GM23338 (cell line): Measurements from ENCODE around the gene NFIB. TPM values are rescaled to one million over a fixed set of nuclear protein-coding genes. Genes with fewer than 3 reads are reported as not detected.

Experiments
- ATAC-seq: fragments of 200-7000 bp; cut with Tn5 transposase; 3 replicates; pipeline ENCODE4 v1.9.1; 2020
- DNase-seq: peaks from one replicate; pipeline ENCODE4 v3.0.0-alpha.2; 2015; ENCODE audit warnings: low spot score
- H2AFZ ChIP-seq: fragments of 200-600 bp; sonication (generic); 2 replicates; pipeline ENCODE4 v1.8.0; 2016; ENCODE audit warnings: antibody characterized with exemption, mild to moderate bottlenecking, moderate library complexity
- H3F3A ChIP-seq: fragments of 200-600 bp; sonication (generic); replicated peaks from 2 replicates; pipeline ENCODE4 v1.8.0; 2017; ENCODE audit warnings: antibody characterized with exemption, mixed run types, low read depth
- H3K27ac ChIP-seq: fragments of 200-600 bp; sonication (generic); 2 replicates; pipeline ENCODE4 v1.6.1; 2016; ENCODE audit warnings: low read depth
- H3K27me3 ChIP-seq: fragments of 200-600 bp; sonication (generic); 2 replicates; pipeline ENCODE4 v1.8.0; 2016; ENCODE audit warnings: mild to moderate bottlenecking, mixed run types, moderate library complexity; ENCODE audit not compliant: insufficient read depth
- H3K36me3 ChIP-seq: fragments of 200-600 bp; sonication (generic); 2 replicates; pipeline ENCODE4 v1.8.0; 2016; ENCODE audit warnings: mild to moderate bottlenecking; ENCODE audit not compliant: insufficient read depth
- H3K4me1 ChIP-seq: fragments of 200-600 bp; sonication (generic); 2 replicates; pipeline ENCODE4 v1.8.0; 2016; ENCODE audit warnings: mild to moderate bottlenecking, moderate library complexity; ENCODE audit not compliant: insufficient read depth
- H3K4me2 ChIP-seq: fragments of 200-600 bp; sonication (generic); 2 replicates; pipeline ENCODE4 v1.7.1; 2017; ENCODE audit warnings: mixed run types
- H3K4me3 ChIP-seq: fragments of 200-600 bp; sonication (generic); 2 replicates; pipeline ENCODE4 v1.6.1; 2016; ENCODE audit warnings: mixed run types
- H3K79me2 ChIP-seq: fragments of 200-600 bp; sonication (generic); replicated peaks from 2 replicates; pipeline ENCODE4 v1.8.0; 2017; ENCODE audit warnings: mild to moderate bottlenecking; ENCODE audit not compliant: insufficient read depth
- H3K9me2 ChIP-seq: fragments of 200-600 bp; sonication (generic); 2 replicates; pipeline ENCODE4 v1.8.0; 2017; ENCODE audit not compliant: insufficient read depth
- H4K20me1 ChIP-seq: fragments of 200-600 bp; sonication (generic); replicated peaks from 2 replicates; pipeline ENCODE4 v1.8.0; 2017; ENCODE audit warnings: mild to moderate bottlenecking; ENCODE audit not compliant: insufficient read depth
- H3K27ac Mint-ChIP-seq: 2 replicates; pipeline ENCODE4 v1.8.0; 2020; ENCODE audit warnings: inconsistent platforms, mild to moderate bottlenecking, moderate library complexity, mixed read lengths
- H3K27me3 Mint-ChIP-seq: 3 replicates; pipeline ENCODE4 v1.8.0; 2022; ENCODE audit warnings: low read depth, mild to moderate bottlenecking, moderate library complexity, mixed read lengths, inconsistent platforms; ENCODE audit not compliant: insufficient read depth, poor library complexity
- H3K36me3 Mint-ChIP-seq: 3 replicates; pipeline ENCODE4 v1.8.0; 2021; ENCODE audit warnings: low read depth, mild to moderate bottlenecking, inconsistent platforms, moderate library complexity, mixed read lengths
- H3K4me1 Mint-ChIP-seq: 3 replicates; pipeline ENCODE4 v1.8.0; 2020; ENCODE audit warnings: mild to moderate bottlenecking, inconsistent platforms, mixed read lengths
- H3K4me3 Mint-ChIP-seq: 3 replicates; pipeline ENCODE4 v1.8.0; 2021; ENCODE audit warnings: moderate library complexity, mild to moderate bottlenecking, inconsistent platforms, mixed read lengths
- H3K9me3 Mint-ChIP-seq: 3 replicates; pipeline ENCODE4 v1.8.0; 2020; ENCODE audit warnings: moderate library complexity, mild to moderate bottlenecking, inconsistent platforms, mixed read lengths
- CREB1 ChIP-seq: fragments of 250-450 bp; sonication (Bioruptor Pico); IDR thresholded peaks from 2 replicates; pipeline ENCODE4 v1.5.0; 2020; ENCODE audit warnings: low read depth, mild to moderate bottlenecking, moderate library complexity
- EZH2 ChIP-seq: fragments of 200-600 bp; sonication (generic); IDR thresholded peaks from one replicate; pipeline ENCODE4 v1.8.0; 2017; ENCODE audit warnings: antibody characterized with exemption, mild to moderate bottlenecking, low read depth; ENCODE audit not compliant: unreplicated experiment
- EZH2phosphoT487 ChIP-seq: fragments of 200-600 bp; sonication (generic); IDR thresholded peaks from one replicate; pipeline ENCODE4 v1.8.1; 2018; ENCODE audit warnings: antibody characterized with exemption; ENCODE audit not compliant: unreplicated experiment
- JUNB ChIP-seq: IDR thresholded peaks from one replicate; pipeline ENCODE4 v1.6.1; 2016; ENCODE audit warnings: antibody characterized with exemption; ENCODE audit not compliant: unreplicated experiment
- NANOG ChIP-seq: IDR thresholded peaks from 2 replicates; pipeline ENCODE4 v1.6.1; 2016; ENCODE audit warnings: antibody characterized with exemption, borderline replicate concordance
- STAT1 ChIP-seq: IDR thresholded peaks from one replicate; pipeline ENCODE4 v1.6.1; 2016; ENCODE audit warnings: antibody characterized with exemption; ENCODE audit not compliant: unreplicated experiment
- ZNF114 ChIP-seq: fragments of 250-450 bp; sonication (Bioruptor Pico); IDR thresholded peaks from 2 replicates; pipeline ENCODE4 v1.5.0; 2020; ENCODE audit warnings: mild to moderate bottlenecking, moderate library complexity
- ZNF331 ChIP-seq: fragments of 250-450 bp; sonication (Bioruptor Pico); IDR thresholded peaks from 2 replicates; pipeline ENCODE4 v1.5.0; 2020; ENCODE audit warnings: low read depth, mild to moderate bottlenecking, moderate library complexity
- ZNF462 ChIP-seq: fragments of 250-450 bp; sonication (Bioruptor Pico); IDR thresholded peaks from 2 replicates; pipeline ENCODE4 v1.5.0; 2020; ENCODE audit warnings: mild to moderate bottlenecking, moderate library complexity
- polyA plus RNA-seq: library from polyadenylated mRNA; unstranded; fragments of >200 nt; fragmentation: Nextera tagmentation; extraction: Ambion mirVana; gene quantifications from 2 replicates; pipeline ENCODE4 v1.2.1, GENCODE V29; 2016
- total RNA-seq: library from RNA; depleted of rRNA; stranded (reverse); fragments of >200 nt; shearing (Covaris generic); gene quantifications from 2 replicates; pipeline ENCODE4 v1.2.3, GENCODE V29; 2014
- TF ChIP-seq, protein P1 (sequence below): IDR thresholded peaks from 2 replicates; pipeline ENCODE4 v1.6.1; 2016; ENCODE audit warnings: antibody characterized with exemption
- TF ChIP-seq, protein P2 (sequence below), 2 experiments: fragments of 200-600 bp in 1 of 2; sonication (generic) in 1 of 2; conservative IDR thresholded peaks; 2 replicates each; pipeline versions ENCODE4 v1.5.1 to v1.6.1; 2016 to 2017; ENCODE audit warnings: antibody characterized with exemption in 2 of 2, low read depth in 2 of 2, mild to moderate bottlenecking in 2 of 2, moderate library complexity in 1 of 2

The NFIB gene
- total and polyA plus RNA-seq, 2 experiments from 2014 or later, result 3.9 to 4.7 TPM

DNA sequence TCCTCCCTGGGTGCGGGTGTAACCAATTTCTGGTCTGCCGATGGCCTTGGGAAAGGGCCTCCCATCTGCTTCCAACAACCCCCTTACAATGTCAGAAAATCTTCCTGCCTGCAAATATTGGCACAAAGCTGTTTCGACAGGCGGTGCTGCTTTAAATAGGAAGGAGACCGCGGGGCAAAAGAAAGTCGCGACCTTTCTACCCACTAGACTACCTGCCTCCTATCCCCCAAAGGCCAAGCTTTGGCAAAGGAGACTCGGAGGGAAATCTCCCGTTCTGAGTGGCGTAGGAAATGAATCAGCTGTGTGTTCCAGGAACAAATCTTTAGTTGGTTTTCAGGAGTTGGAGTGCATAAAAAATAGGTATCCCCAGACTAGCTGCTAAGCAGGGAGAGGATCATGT lies 36.8 kb upstream of the NFIB start:
- H3K4me1 ChIP-seq, result peaks cover 57% of the 10 kb centered on the region
- H3K9me2 ChIP-seq, result no peaks in the 10 kb centered on the region
- DNase-seq (no peak), ATAC-seq (no peak)
- Mint-ChIP-seq H3K36me3 (no peaks in the 10 kb centered on the region), H3K4me1 (peaks cover 45% of the 10 kb centered on the region), H3K27ac (no peak overlapping the region), H3K9me3 (no peaks in the 10 kb centered on the region; the same call in 2 of the 3 replicates), H3K4me3 (no peak overlapping the region), H3K27me3 (peaks cover 85% of the 10 kb centered on the region)
- H4K20me1 ChIP-seq, result no peaks in the 10 kb centered on the region
- H3K79me2 ChIP-seq, result no peaks in the 10 kb centered on the region
- no peak overlapping the region for H3K27ac ChIP-seq
- no peak overlapping the region for H2AFZ ChIP-seq
- H3K4me2 ChIP-seq, result peak overlapping the region; percentile 100
- peaks cover 90% of the 10 kb centered on the region for H3K27me3 ChIP-seq
- peaks cover 5% of the 10 kb centered on the region; the same call in 1 of the 2 replicates for H3K36me3 ChIP-seq
- peaks cover 7% of the 10 kb centered on the region for H3F3A ChIP-seq
- H3K4me3 ChIP-seq, result peak overlapping the region; percentile 88
- TF ChIP-seq JUNB (no peak), EZH2 (peak; percentile 91)

- Histone ChIP-seq H3K79me2 (no peaks in the 10 kb centered on the region), H3K36me3 (peaks cover 5% of the 10 kb centered on the region; the same call in 1 of the 2 replicates), H4K20me1 (no peaks in the 10 kb centered on the region), H3K9me2 (no peaks in the 10 kb centered on the region), H3K4me2 (peak overlapping the region; percentile 100), H3K4me3 (peak overlapping the region; percentile 88), H3K27ac (no peak overlapping the region), H3K27me3 (peaks cover 94% of the 10 kb centered on the region), H2AFZ (no peak overlapping the region; the same call in 1 of the 2 replicates), H3K4me1 (peaks cover 60% of the 10 kb centered on the region), H3F3A (peaks cover 11% of the 10 kb centered on the region)
- ATAC-seq (no peak), DNase-seq (no peak)
- peaks cover 90% of the 10 kb centered on the region for H3K27me3 Mint-ChIP-seq
- no peaks in the 10 kb centered on the region for H3K36me3 Mint-ChIP-seq
- H3K4me3 Mint-ChIP-seq, result no peak overlapping the region
- no peaks in the 10 kb centered on the region; the same call in 2 of the 3 replicates for H3K9me3 Mint-ChIP-seq
- H3K4me1 Mint-ChIP-seq, result peaks cover 48% of the 10 kb centered on the region
- no peak overlapping the region for H3K27ac Mint-ChIP-seq
- no peak for TF ChIP-seq EZH2phosphoT487
- TF ChIP-seq CREB1 (CRISPR knock-in tag), result no peak
- no peak for TF ChIP-seq STAT1
- no peak for TF ChIP-seq ZNF462 (CRISPR knock-in tag)
- no peak for TF ChIP-seq ZNF331
- no peak for TF ChIP-seq ZNF114 (CRISPR knock-in tag)
- TF ChIP-seq, protein P1, sequence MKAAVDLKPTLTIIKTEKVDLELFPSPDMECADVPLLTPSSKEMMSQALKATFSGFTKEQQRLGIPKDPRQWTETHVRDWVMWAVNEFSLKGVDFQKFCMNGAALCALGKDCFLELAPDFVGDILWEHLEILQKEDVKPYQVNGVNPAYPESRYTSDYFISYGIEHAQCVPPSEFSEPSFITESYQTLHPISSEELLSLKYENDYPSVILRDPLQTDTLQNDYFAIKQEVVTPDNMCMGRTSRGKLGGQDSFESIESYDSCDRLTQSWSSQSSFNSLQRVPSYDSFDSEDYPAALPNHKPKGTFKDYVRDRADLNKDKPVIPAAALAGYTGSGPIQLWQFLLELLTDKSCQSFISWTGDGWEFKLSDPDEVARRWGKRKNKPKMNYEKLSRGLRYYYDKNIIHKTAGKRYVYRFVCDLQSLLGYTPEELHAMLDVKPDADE, result no peak
- TF ChIP-seq, protein P2, sequence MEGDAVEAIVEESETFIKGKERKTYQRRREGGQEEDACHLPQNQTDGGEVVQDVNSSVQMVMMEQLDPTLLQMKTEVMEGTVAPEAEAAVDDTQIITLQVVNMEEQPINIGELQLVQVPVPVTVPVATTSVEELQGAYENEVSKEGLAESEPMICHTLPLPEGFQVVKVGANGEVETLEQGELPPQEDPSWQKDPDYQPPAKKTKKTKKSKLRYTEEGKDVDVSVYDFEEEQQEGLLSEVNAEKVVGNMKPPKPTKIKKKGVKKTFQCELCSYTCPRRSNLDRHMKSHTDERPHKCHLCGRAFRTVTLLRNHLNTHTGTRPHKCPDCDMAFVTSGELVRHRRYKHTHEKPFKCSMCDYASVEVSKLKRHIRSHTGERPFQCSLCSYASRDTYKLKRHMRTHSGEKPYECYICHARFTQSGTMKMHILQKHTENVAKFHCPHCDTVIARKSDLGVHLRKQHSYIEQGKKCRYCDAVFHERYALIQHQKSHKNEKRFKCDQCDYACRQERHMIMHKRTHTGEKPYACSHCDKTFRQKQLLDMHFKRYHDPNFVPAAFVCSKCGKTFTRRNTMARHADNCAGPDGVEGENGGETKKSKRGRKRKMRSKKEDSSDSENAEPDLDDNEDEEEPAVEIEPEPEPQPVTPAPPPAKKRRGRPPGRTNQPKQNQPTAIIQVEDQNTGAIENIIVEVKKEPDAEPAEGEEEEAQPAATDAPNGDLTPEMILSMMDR (conservative IDR thresholded peaks at IDR 0.05; ENCODE audit: low read depth in 2 of 2), result no peak
- TF ChIP-seq JUNB, result no peak
- TF ChIP-seq NANOG, result no peak
Observed at GRCh38 chr9:14350349-14350728, 36.4 kb upstream of the NFIB start.
